HG03108 (cell line): ENCODE results near the gene GDF9.

ENCODE experiments used
- ATAC-seq: cut with Tn5 transposase; IDR thresholded peaks from one replicate; pipeline ENCODE4 v1.9.1; 2021; ENCODE audit warnings: moderate library complexity; ENCODE audit not compliant: unreplicated experiment

Gene GDF9, protein sequence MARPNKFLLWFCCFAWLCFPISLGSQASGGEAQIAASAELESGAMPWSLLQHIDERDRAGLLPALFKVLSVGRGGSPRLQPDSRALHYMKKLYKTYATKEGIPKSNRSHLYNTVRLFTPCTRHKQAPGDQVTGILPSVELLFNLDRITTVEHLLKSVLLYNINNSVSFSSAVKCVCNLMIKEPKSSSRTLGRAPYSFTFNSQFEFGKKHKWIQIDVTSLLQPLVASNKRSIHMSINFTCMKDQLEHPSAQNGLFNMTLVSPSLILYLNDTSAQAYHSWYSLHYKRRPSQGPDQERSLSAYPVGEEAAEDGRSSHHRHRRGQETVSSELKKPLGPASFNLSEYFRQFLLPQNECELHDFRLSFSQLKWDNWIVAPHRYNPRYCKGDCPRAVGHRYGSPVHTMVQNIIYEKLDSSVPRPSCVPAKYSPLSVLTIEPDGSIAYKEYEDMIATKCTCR

DNA sequence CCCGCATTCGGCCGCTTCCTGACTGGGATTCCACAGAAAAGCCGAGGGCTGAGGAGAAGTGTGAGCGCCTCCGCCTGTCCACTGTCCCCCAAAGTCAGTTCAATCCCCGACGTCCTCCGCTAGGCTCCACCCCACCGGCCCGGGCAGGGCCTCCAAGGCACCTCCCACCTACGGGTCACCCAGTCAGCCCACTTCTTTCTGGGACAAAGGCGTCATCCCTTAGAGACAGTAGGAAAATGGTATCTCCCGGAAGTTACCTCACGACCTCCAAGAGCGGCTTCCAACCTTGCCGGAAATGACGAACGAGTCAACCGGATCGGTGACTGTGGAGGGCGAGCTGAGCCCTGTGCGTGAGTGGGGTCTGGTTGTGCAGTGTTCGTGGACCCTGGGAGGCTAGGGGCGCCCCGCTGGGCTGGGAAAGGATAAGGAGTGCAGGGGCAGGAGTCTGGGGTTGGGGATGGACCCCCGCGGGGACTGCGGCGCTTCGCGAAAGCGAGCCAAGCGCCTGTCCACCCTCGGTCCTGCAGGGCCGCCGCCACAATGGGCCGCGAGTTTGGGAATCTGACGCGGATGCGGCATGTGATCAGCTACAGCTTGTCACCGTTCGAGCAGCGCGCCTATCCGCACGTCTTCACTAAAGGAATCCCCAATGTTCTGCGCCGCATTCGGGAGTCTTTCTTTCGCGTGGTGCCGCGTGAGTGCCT, at the start of gene GDF9, which contains the start of gene UQCRQ:
TSS of gene GDF9 (minus strand) at position 128 of the 704 bp plus-strand sequence. CDS start 1,936 bp downstream, outside the sequence.
TSS of gene UQCRQ (plus strand) at position 301 of the 704 bp plus-strand sequence. CDS start at position 541, 240 bp downstream.
- ATAC-seq, result peak; percentile 99

DNA sequence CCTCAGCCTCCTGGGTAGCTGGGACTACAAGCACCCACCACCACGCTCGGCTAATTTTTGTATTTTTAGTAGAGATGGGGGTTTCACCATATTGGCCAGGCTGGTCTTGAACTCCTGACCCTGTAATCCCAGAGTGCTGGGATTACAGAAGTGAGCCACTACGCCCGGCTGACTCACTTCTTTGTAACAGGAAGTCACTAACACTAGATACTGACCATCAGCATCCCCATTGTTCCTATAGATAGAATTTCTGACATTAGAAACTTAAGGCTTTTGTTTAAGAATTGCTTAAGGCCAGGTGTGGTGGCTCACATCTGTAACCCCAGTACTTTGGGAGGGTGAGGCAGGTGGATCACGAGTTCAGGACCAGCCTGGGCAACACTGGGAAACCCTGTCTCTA, 49.4 kb upstream of the GDF9 start:
- ATAC-seq, result no peak

DNA sequence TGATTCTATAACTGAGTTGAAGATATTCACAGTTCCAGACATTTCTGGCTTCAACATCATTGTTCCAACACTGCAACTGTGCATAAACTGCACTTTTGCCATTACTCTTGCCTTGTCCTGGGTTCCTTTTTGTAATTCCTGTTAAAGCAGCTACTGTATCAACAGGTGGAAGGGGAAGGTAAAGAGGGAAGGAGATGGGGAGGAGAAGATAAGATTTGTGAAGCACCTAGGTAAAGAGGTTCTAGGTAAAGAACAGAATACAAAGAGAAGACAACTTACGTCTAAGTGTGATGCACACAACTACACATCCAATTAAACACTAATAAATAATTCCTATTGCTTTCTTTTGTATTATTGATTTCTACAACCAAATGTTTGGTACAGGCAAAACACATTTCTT, 43.4 kb upstream of the GDF9 start:
- no peak for ATAC-seq

DNA sequence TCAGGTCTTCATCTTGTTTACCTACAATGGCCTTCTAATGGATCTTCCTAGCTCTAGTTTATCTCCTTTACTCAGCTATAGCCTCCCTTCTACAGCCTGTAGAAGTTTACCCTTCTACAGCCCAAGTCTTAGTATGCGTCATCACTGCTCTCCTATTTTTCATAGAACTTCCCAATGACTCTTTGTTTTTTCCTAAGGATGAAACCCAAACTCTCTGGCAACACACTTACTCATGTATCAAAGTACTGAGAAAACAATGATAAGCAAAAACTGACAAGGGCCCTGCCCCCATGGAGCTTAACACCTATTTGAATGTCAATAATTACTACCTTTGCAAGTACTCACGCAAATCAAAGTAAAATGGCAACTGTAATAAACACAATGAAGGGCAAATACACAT, 40.9 kb upstream of the GDF9 start:
- no peak for ATAC-seq

DNA sequence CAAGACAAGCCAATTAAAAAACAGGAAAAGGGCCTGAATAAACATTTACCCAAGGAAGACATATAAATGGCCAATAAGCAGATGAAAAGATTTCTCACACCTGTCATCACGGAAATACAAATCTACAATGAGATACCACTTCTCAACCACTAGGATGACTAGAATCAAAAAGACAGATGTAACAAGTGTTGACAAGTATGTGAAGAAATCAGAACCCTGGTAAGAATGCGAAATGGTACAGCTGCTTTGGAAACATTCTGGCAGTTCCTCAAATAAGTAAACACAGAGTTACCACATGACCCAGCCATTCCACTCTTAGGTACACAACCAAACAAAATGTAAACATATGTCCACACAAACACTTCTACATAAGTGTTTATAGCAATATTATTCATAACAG, 39.7 kb upstream of the GDF9 start:
- no peak for ATAC-seq

DNA sequence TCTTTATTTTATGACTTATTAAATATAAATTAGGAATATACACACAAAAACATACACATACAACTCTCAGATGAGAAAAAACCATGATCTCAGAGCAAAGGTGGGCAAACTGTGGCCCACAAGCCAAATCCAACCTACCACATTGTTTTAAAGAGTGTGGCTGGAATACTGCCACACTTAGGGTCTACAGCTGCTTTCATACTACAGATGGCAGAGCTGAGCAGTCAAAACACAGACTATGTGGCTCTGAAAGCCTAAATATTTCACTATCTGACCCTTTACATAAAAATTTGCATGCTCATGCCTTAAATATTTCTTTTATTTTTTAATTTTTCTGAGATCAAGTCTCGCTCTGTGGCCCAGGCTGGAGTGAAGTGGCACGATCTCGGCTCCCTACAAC, 35.5 kb upstream of the GDF9 start:
- no peak for ATAC-seq

DNA sequence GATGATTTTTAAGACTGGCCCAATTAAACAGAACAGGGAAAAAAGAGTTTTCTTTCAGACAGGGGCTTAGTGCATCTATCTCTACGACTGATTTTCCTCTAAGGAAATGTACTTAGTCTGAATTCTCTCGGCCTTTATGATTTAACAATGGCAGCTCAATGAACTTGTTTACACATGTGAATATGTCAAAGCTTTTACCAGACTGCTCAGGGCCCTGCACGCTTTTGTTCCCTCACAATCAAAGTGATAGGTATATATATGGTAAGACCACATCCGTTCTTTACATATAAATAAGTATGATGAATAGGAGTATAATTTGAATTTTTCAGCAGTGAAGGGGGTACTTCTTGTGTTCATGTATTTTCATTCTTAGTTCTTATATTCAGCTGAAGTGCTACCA, 34.8 kb upstream of the GDF9 start:
- no peak for ATAC-seq

DNA sequence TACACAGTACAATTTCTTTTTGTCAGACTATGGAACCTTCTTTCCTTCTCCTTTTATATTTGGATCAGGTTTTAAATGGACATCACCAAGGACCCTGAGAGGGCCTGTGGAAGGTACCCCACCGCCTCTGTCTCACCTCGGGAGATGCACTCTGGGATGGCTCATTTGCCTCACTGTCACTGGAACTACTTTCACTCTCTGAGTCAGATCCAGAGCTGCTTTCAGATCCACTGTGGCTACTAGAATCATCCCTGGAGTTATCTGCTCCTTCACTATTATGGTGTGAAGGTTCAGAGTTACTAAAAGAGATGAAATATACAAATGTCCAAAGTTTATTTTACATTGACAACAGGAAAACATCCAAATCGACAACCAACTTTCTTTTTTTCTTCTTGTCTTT, 31.8 kb upstream of the GDF9 start:
- no peak for ATAC-seq

DNA sequence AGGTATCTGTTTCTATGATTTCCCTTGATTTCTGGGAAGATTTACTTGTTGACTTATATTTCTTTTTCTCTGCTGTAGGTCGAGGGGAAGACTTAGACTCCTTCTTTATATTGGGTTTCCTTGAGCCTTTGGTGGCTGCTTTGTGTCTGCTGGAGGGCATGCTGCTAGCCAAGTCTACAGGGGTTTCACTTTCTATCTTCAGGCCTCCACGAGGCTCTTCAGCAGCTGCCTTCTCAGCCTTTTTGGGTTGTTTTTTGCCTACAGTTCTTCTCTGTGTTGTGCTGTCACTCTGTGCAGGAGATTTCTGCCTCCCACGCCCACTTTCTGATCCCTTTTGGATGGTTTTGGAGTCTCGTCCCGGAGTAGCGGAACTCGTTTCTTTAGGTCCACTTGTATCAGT, 30.4 kb upstream of the GDF9 start:
- ATAC-seq, result no peak

DNA sequence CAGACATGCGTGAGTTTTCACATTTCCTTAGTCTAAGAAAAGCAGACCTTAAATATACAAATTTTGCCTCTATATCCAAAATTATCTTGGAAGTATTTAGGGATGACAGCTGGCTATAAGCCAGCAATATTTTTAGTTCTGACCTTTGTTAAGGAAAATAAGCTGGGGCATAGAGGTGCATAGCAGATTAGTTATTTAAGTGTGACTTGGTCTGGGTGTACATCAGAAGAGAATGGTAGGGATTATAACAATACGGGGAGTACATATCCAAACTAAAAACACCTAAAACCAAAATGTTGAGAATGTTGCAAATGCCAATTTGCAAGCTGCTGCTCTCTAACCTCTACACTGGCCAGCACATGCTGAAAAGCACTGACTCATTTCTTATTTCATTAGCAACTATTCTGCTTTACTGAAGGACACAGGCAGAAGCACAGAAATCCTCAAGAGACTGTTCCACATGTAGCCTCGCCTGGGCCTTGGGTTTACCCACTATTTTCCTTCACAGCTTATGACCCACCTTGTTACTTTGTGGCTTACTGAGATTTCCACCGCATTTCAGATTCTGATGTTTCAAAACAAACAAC, 29.5 kb upstream of the GDF9 start:
- ATAC-seq, result no peak

DNA sequence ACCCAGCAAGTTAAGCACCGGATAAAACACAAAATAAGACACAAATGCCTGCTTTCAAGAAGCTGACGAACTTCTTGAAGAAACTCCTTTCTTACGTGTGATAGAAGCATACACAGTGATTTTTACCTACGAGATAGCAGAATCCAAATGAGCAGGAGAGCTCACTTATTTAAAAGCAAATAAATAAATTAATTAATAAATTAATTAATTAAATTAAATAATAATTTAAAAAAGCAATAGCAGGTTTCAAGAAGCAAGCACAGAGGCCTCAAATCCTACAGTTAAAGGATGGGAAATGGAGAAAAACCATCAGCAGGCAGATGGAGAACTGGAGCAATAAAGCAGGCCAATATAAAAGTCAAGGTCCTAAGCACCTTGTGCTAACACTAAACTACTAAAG, 24.5 kb upstream of the GDF9 start:
- no peak for ATAC-seq

DNA sequence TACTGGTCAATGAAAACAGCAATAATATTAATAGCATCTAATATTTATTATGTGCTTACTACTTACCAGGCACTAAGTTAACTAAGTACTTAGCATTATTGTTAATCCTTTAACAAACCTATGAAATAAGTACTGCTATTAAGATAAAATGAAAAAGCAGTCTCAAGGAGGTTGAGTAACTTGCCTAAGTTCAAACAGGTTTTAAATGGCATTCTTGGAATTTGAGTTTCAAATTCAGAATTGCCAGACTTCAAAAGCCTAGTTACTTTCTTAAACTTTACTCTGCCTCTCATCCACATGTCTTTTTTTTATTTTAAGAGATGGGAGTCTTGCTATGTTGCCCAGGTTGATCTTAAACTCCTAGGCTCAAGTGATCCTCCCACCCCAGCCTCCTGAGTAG, 23.2 kb upstream of the GDF9 start:
- no peak for ATAC-seq

DNA sequence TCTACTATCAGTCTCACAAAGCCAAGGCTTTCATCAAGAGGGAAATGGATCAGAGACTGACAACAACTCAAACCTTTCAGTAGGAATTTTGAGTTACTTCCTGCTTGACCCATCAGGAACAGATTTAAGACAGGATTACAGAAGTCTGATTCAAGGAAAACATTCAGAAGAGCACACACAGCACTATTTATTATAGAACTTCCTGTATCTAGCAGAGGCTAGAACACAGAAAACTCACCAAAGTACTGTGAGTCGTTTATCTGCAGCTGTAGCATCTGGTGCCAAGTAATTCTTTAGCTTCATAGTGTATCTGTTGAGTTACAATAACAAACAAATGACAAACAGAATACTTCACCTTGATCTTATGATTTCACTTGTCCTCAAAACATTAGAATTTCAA, 21.0 kb upstream of the GDF9 start:
- no peak for ATAC-seq

DNA sequence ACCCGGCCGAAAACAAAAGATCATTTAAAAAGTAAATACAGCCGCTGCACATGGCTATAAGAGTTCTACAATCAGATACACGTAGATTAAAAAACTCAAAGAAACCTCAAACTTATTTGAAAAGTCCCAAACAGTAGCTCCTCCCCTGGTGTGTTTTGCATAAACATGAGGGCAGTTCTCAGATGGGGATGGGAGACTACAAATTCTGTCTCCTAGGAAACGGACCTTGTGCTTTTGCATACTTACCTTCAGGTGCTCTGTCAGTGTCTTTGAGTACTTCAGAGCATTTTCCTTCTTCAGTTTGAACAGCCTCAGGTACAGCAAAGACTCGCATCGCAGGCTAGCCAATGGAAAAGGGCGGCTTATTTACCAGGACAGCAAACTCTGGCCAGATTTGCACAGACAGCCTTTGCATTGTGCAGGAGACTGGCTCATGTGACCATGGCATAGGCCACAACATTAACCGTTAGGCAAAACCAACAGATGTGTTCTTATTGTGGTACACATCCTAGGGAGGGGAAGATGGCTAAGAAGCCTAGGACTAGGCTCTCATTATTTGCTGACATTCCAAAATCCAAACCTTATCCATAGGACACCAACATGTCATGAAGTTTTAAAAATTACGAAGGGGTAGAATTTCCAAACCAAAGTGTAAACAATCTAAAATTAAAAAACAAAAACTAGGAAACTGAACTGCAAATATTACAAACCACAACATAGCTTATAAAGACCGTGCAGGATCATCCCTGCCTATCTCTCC, 20.0 kb upstream of the GDF9 start:
- ATAC-seq, result no peak

DNA sequence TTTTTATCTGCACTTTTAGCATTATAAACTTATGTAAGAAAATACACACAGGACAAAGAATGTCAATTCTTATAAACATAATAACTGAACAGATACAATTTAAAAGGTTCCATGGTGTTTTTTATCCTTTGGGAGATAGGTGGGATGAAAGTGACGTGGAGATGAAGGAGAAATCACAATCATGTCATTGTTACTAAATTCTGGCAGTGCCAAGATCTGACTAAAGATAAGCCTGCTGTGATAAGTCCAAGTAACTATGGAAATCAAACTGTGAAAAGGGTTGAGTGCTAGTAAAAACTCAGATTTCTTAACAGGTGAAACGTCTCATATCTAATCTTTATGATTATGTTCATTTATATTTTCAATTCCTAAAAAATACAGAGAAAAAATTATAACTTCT, 18.3 kb upstream of the GDF9 start:
- no peak for ATAC-seq

DNA sequence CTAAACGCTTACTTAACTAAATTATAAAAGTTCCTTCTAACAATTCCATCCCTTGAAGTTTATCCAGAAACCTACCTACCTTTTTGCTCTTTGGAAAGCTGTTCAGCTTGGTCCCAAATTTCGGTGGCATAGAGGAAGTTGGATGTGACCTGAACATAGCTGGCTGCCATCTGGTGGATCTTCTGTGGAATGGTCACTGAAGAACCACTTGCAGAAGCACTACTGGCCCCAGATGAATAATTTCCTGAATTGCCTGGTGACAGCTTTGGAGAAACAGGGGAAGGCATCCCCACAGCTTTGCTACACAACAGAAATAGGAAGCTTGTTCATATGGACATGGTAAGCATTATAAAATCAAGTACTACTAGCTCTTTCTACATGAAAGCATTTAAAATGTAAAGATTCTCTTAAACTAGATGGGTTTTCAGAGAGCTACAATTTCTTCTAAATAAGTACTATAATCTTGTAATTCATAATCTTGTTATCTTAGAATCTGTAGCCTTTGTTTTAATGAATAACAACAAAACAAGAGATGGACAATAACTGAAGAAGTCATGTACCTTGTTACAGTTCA, 17.1 kb upstream of the GDF9 start:
- ATAC-seq, result peak; percentile 70

DNA sequence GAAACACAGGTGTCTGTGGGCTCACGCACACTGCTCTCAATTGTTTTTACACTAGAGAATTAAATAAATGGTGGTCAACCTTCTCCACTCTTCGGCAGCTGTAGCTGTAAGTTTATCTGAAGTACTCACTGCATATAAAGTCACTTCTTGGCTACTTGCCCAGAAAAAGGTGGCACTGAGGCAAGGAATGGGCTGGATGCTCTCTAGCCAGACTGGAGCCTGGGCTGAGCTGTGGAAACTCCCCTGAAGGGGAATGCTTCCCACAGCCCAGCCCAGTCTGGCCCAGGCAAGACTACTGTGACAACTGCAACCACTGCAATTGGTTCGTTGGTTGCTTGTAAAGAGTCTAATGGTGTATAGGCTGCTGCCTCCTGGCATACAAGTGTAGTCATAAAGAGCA, 11.7 kb upstream of the GDF9 start:
- no peak for ATAC-seq

DNA sequence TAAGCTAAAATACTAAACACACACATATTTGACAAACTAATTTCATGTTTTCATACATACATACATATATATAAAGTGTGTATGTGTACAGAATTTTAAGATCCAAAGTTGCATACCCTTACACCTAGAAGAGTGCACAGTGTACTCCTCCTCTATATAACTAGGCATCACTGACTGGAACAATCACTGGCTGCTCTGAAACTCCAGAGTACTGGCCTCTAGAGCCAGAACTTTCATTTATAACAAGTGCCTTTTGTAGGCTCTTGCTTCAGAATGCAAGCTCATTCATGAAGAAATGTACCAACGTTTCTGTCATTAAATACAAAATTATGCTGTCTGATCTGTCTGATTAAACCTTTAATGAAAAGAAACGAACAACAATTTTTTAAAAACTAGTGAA, 11.2 kb upstream of the GDF9 start:
- ATAC-seq, result no peak

DNA sequence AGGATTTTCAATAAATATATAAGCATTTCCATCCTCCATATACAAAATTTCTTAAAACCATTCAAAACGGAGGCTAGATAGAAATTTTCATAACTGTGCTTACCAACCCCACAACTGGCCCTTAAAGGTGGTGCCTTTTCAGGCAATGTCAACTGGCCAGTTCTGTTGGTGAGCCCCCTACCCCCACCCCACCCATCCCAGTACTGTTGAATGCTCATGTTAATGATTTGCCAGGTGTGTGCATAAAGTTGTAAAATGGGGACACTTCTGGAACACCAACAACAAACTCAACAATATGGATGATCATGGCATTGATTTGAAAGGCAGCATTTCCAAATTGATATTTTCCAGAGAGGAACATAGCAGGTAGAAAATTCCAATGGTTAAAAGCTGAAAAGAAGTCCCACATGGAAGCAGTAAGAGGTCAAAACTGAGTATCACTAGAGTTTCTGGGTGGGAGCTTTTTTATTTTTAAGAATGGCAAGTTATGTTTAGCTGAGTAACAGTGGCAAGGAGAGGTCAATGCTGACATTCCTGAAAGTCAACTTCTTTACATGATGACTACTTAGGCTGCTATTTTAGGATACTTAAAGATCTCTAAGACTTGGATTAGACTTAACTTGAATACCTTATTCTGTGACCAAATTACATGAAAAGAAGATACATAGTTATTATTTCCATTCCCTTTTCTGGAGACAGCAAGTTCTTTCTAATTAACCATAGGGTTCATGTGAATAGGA, 9.9 kb upstream of the GDF9 start:
- ATAC-seq, result no peak

DNA sequence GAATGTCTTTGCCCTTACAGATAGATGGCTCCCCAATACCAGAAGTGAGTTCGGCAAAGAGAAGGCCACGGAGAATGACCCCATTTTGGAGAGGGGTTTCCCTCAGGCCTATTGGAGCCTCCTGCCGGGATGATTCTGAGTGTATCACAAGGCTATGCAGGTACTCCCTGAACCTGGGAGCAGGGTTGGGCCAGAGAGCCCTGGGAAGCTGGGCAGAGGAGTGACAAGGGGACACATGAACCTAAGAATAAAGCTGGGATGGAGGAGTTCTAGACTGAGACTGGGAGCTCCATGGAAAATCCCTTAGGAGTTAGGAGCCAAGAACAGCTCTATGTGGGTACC, 7.6 kb upstream of the GDF9 start:
- ATAC-seq, result no peak
